GM19468 (cell line): ENCODE data around the gene VSNL1.

Experiments used
- ATAC-seq: cut with Tn5 transposase; IDR thresholded peaks from one replicate; pipeline ENCODE4 v1.9.1; 2021; ENCODE audit warnings: mild to moderate bottlenecking, moderate library complexity, moderate number of reproducible peaks; ENCODE audit not compliant: unreplicated experiment; ENCODE audit errors: extremely low read depth

Gene VSNL1

DNA sequence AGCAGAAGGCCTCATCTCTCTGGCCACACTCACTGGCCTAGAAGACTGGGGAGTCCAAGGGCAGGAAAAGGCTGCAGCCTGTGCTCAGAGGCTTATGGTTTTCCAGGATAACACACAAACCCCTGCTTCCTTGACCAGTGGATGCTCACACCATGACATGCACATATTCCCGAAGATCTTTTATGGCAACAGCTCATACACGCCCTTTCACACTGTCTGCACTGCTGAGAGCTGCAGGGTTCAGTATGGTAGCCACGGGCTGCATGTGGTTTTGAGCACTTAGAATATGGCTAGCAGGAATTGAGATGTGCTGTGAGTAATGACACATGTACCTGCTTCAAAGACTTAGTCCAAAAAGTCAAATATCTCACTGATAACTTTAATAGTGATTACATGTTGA lies 95.8 kb downstream of the VSNL1 start:
- no peak for ATAC-seq

- no peak for ATAC-seq
Observed at GRCh38 chr2:17637131-17637906, 96.8 kb downstream of the VSNL1 start.

DNA sequence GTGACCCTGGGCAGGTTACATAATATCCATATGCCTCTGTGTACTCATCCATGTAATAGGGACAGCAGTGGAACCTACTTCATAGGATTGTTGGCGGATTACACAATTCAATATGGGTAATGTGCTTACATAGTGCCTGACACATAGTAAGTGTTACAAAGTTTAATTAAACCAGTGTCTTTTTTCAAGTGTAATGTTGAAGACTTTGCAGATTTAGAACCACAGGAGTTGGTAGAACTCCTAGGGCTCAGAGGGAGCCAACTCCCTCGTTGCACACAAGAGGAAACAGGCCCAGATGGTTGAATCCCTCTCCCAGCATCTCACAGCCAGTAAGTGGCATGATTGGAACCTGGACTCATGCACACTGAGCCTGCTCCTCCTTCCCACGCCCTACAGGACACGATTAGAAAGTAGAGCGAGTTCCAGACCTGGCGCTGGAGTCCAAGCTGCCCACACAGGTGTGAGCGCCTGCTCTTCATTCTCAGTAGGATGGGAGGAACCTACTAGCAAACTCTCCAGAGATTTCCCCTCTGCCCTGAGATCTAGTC lies 97.8 kb downstream of the VSNL1 start:
- no peak for ATAC-seq

DNA sequence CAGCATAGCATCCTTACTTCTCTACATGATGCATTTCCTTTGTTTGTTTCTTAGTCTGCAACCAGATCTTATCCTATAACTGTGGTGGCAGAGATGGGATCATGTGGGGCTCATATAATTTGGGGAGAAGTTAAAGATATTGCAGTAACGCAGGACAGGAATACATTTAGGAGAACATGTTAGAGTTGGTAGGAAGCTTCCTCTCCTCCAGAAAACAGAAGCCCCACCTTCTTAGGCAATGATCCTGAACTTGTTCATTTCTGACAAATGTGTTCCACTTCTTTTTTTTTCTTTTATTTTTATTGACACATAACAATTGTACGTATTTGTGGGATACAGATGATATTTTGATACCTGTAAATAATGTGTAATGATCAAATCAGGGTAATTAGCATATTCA lies 99.9 kb downstream of the VSNL1 start:
- no peak for ATAC-seq

DNA sequence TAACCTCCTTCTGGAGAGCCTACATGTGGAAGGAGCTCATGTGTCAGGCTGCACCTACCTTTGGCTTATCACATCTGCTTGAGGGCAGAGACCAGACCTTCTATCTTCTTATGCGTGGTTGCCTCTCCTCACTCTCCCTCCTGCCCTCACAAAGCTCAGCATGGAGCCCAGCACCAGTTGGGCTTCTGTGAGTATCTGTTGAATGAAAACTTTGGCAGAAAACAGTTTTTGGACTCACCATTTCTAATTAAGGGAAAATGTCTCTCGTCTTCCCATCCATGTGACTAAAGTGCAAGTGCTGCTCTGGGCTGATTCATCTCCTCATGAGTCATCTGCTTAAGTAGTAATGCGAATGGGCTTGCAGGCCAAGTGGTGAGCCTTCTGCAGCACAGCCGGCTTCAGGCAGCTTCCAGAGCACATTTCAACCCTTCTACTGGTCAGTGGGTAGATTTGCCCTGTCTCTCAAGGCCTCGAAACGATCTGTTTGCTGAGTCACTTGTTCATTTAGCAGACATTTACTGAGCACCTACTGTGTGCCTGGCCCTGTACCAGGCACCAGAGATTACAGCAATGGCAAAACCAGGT lies 102.6 kb downstream of the VSNL1 start:
- ATAC-seq, result no peak

GRCh38 chr2:17644997-17645720 lies 104.7 kb downstream of the VSNL1 start:
- no peak for ATAC-seq

GRCh38 chr2:17646081-17646554 lies 105.6 kb downstream of the VSNL1 start:
- peak; percentile 79 for ATAC-seq

- ATAC-seq, result no peak
Observed at GRCh38 chr2:17646838-17647701, 106.6 kb downstream of the VSNL1 start.

DNA sequence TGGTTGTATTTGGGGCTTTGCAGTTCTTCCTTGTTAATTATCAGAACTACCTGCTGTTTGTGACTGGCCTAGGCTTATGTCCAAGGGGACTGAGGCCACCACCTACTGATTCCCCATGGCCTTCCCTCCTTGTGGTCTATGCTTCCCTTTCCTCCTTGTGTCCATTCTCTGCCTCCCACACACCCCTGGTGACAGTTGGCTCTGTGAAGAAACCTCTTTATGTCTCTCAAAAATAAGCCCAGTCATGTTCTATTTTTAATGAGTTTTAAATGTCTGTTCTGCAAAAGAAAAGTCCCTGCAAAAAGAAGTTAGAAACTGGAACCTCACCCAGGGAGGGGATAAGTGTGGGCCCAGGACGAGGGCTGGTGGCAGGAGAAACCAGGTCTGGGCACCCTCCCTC lies 108.1 kb downstream of the VSNL1 start:
- no peak for ATAC-seq

GRCh38 chr2:17649026-17649425 lies 108.5 kb downstream of the VSNL1 start:
- no peak for ATAC-seq

- ATAC-seq, result no peak
Observed at GRCh38 chr2:17652681-17653394, 112.3 kb downstream of the VSNL1 start.

DNA sequence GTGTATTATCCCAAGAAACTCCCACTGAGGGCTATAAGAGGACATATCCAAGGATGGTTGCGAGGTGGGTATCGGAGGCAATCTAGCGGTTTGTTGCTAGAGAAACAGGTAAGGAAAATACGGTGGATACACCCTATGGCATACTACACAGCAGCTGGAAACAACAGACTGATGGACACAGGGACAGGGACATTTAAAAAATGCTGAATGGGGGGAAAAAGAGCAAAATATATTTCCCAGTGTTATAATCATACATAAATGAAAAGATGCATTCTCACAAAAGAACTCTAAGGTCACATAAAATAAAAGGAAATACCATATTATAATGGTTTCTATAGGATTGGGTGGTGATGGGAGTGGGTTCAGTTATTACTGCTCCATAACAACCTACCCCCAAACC lies 117.3 kb downstream of the VSNL1 start:
- no peak for ATAC-seq

DNA sequence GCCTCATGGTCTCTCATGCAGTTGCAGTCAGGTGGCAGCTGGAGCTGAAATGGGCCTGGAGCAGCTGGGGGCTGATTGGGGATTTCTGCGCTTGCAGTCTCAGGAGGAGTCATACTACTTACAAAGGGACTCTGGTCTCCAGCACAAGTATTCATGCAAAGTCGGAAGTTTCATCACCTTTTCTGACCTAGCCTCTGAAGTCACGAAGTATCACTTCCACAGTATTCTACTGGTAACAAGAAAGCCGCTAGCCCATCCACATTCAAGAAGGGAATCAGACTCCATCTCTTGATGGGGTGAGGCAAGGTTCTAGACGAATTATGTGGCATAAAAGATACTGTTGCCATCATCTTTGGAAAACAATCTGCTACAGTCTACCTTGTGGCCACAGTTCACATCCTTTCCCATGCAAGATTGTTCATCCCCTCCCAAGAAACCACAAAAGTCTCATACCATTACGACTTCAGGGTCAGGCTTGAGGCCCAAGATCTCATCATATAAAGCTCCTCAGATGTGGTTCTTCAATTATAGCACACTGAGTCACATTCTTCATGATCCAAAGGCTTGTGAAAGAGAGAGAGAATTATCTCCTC lies 117.9 kb downstream of the VSNL1 start:
- peak; percentile 18 for ATAC-seq

DNA sequence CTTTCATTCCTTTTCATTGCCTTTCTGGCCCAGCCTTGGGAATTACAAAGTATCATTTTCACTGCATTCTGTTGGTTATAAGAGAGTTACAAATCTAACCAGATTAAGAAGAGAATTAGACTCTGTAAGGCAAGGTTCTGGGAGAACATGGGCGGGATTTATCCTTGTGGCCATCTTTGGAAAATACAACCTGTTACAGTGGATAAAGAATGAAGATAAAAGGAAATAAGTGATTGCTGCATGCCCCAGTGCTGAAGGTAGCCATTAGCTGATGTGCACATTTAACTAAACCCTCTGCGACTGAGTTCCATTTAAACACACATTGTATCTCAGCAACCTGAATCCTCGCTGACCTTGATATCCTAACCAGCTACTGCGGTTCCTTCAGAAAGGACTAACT lies 119.7 kb downstream of the VSNL1 start:
- no peak for ATAC-seq

- no peak for ATAC-seq
Observed at GRCh38 chr2:17661460-17661859, 121.0 kb downstream of the VSNL1 start.

DNA sequence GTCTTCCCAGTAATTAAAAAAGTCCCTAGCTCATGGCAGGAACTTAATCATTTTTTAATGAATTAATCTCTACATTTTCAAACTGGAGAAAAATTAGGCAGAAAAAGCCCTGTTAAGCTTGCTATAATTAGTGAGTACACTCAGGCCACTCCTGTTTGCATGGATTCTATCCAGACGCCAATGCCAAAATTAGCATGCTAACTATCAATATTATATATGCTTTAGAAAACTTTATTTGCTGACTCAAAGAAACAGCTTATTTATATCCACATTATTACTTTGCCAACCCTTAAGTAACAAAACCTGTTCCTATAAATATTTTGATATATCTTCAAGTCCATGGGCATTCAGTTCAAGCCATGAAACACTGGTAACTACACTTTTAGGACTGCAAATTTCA lies 122.2 kb downstream of the VSNL1 start:
- ATAC-seq, result no peak

DNA sequence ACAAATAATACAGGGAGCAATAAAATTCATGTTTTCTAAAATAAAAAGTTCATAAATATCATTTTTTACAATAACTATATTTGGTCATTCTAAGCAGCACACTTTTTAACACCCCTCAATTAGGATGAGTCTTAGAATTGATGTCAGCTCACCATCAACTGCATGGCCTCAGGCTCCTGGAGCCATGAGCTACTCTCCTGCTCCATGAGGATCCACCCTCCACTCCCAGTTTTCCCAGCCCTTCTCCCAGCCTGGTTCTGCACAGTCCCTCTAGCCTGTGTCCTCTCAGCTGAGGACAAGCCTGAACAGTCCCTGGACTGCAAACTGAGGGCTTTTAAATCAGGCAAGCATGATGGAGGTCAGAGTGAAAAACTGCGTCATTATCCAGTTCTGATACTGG lies 124.0 kb downstream of the VSNL1 start:
- ATAC-seq, result no peak

DNA sequence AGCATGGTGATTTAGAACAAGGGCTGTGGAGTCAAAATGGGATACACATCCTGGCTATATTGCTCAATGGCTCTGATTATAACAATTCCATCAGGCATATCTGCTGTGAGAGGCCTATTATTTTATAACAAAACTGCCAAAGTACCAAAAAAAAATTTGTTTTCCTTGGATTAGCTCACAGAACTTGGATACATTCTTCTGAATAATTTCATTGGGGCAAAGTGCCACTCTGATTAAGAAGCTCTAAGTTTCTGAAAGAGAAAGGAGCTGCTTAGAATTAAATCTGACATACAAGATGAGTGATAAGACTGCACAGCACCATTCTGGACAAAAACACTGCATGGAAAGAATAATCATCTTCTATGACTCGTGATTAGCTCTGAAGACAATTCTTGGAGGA lies 127.4 kb downstream of the VSNL1 start:
- no peak for ATAC-seq
